Measurements from ENCODE around the gene FGA. TPM values are rescaled to one million over a fixed set of nuclear protein-coding genes. Genes with fewer than 3 reads are reported as not detected.

The FGA gene
- total RNA-seq, 1 experiment from 2014 or later: 71.8 TPM

DNA sequence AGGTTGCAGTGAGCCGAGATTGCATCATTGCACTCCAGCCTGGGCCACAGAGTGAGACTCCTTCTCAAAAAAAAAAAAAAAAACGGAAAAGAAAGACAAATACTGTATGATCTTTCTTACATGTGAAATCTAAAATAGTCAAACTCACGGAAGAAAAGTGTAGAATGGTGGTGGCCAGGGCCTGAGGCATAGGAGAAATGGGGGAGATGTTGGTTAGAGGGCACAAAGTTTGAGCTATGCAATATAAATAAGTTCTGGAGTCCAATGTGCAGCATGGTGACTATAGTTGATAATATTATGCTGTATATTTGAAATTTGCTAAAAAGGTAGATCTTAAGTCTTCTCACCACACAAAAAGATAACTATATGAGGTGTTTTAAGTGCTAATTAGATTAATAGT, 1.3 kb upstream of the FGA start:
- TF ChIP-seq, protein P1, sequence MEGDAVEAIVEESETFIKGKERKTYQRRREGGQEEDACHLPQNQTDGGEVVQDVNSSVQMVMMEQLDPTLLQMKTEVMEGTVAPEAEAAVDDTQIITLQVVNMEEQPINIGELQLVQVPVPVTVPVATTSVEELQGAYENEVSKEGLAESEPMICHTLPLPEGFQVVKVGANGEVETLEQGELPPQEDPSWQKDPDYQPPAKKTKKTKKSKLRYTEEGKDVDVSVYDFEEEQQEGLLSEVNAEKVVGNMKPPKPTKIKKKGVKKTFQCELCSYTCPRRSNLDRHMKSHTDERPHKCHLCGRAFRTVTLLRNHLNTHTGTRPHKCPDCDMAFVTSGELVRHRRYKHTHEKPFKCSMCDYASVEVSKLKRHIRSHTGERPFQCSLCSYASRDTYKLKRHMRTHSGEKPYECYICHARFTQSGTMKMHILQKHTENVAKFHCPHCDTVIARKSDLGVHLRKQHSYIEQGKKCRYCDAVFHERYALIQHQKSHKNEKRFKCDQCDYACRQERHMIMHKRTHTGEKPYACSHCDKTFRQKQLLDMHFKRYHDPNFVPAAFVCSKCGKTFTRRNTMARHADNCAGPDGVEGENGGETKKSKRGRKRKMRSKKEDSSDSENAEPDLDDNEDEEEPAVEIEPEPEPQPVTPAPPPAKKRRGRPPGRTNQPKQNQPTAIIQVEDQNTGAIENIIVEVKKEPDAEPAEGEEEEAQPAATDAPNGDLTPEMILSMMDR (IDR thresholded peaks at IDR 0.05; ENCODE audit: insufficient read depth in 1 of 2, low read depth in 1 of 2, low read length in 1 of 2, severe bottlenecking in 1 of 2, unreplicated experiment in 1 of 2): no peak
- POLR2A ChIA-PET: no interaction called here
- H3K36me3 Mint-ChIP-seq (ENCODE audit: insufficient read depth, unreplicated experiment): peaks cover 8% of the 10 kb centered on the region

DNA sequence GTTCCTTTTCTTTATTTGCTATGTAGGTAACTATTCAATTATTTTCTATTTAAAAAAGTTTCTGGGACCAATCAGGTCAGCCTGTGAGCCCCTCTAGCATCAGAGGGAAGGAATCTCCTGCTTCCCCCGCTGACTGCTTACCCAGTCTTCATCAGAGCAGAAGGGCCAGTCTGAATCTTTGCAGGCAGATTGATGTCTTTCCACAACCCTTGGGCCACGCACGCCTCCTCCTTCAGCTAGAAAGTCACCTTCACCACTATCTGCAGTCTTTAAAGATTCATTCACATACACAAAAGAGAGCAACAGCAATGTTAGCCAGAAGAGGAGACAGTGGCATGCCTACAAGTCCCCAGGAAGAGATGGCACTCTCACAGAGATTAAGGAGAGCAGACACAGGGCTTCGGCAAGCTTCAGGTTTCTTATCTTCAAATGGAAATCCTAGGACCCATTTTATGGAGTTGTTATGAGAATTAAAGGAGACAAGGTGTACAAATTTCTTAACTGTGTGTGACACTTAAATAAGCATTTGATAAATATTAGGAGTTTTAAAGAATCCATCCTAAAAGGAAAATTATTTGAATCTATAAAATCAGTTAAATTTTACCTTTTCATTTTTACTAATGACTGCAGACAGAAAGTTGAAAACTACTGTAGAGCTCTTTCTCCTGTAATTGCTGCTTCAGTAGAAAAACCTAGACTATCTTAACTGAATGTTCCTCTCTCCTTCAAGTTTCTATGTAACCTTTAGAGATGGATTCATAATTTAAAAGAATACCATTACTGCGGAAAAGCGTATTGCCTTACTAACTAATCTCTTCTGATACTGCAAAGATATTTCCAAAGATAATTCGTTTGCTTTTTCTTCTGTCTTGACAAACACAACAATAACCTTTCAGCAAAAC, 995 bp downstream of the FGA start:
- Mint-ChIP-seq H3K9me3 (ENCODE audit: unreplicated experiment) (no peaks in the 10 kb centered on the region), H3K36me3 (ENCODE audit: insufficient read depth, unreplicated experiment) (peaks cover 16% of the 10 kb centered on the region), H3K27me3 (ENCODE audit: insufficient read depth, unreplicated experiment) (no peaks in the 10 kb centered on the region), H3K27ac (ENCODE audit: unreplicated experiment) (peak overlapping the region; percentile 36), H3K4me1 (ENCODE audit: low read depth, unreplicated experiment) (peaks cover 33% of the 10 kb centered on the region), H3K4me3 (ENCODE audit: unreplicated experiment) (peak overlapping the region; percentile 64)
- ChIA-PET CTCF (no interaction called here), POLR2A (no interaction called here)
- intact Hi-C loops (cut with micrococcal nuclease; ENCODE audit: unreplicated experiment): loop anchor here (1.0 kb wide), 4 partner anchors 9 to 29 kb away; no protein-coding TSS in a partner anchor
- H3K4me1 ChIP-seq: peaks cover 24% of the 10 kb centered on the region
- TSS peak; percentile 13 for BruUV-seq (replicated peaks)
- no peak for DNase-seq
- H3K27me3 ChIP-seq (replicated peaks; ENCODE audit: control insufficient read depth, insufficient read depth, low read length): no peaks in the 10 kb centered on the region
- no peaks in the 10 kb centered on the region for H3K9me3 ChIP-seq
- peak overlapping the region; percentile 17; the same call in 1 of the 2 replicates for H3K4me3 ChIP-seq (ENCODE audit: low read depth, low read length)
- H3K36me3 ChIP-seq (ENCODE audit: control insufficient read depth, insufficient read depth, low read length): peaks cover 2% of the 10 kb centered on the region; the same call in 1 of the 2 replicates
- TF ChIP-seq, protein P1 (IDR thresholded peaks at IDR 0.05; ENCODE audit: insufficient read depth in 1 of 2, low read depth in 1 of 2, low read length in 1 of 2, severe bottlenecking in 1 of 2, unreplicated experiment in 1 of 2): no peak

More for the DNA sequence above, 1.3 kb upstream of the FGA start:
- Histone ChIP-seq H3K4me1 (peaks cover 44% of the 10 kb centered on the region), H3K27me3 (replicated peaks; ENCODE audit: control insufficient read depth, insufficient read depth, low read length) (no peaks in the 10 kb centered on the region), H3K4me3 (ENCODE audit: low read depth, low read length) (no peak overlapping the region), H3K9me3 (no peaks in the 10 kb centered on the region), H3K36me3 (ENCODE audit: control insufficient read depth, insufficient read depth, low read length) (peaks cover 2% of the 10 kb centered on the region; the same call in 1 of the 2 replicates)
- CTCF ChIA-PET: interaction anchor here (1.9 kb wide), 1 partner anchor 26 kb away, joined by 18 read pairs; no protein-coding TSS in a partner anchor
- Mint-ChIP-seq H3K9me3 (ENCODE audit: unreplicated experiment) (no peaks in the 10 kb centered on the region), H3K4me1 (ENCODE audit: low read depth, unreplicated experiment) (peaks cover 45% of the 10 kb centered on the region), H3K4me3 (ENCODE audit: unreplicated experiment) (no peak overlapping the region), H3K27ac (ENCODE audit: unreplicated experiment) (no peak overlapping the region), H3K27me3 (ENCODE audit: insufficient read depth, unreplicated experiment) (no peaks in the 10 kb centered on the region)
- no TSS peak for BruUV-seq (replicated peaks)
- DNase-seq: no peak
- intact Hi-C loops (cut with micrococcal nuclease; ENCODE audit: unreplicated experiment): no loop called here

DNA sequence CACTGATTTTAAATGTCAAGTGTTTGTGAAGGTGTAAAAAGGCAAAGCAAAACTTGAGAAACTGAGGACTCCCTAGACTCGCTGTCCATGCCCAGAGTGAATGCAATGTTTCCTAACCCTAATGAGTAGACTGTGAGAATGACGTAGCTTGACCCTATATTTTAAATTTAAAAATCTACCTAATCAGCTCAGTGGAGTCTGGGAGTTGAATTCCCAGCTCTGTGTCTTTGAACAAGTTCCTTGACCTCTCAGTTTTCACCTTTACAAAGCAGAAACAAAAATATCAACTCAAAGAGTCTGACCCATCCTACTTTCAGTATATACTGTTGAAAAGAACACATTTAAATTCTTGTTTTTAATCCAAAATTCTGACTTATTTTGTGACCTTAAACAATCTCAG, 2.3 kb downstream of the FGA start:
- intact Hi-C loops (cut with micrococcal nuclease; ENCODE audit: unreplicated experiment): no loop called here
- Mint-ChIP-seq H3K4me1 (ENCODE audit: low read depth, unreplicated experiment) (peaks cover 23% of the 10 kb centered on the region), H3K27ac (ENCODE audit: unreplicated experiment) (no peak overlapping the region), H3K27me3 (ENCODE audit: insufficient read depth, unreplicated experiment) (no peaks in the 10 kb centered on the region), H3K36me3 (ENCODE audit: insufficient read depth, unreplicated experiment) (peaks cover 16% of the 10 kb centered on the region), H3K9me3 (ENCODE audit: unreplicated experiment) (no peaks in the 10 kb centered on the region), H3K4me3 (ENCODE audit: unreplicated experiment) (no peak overlapping the region)
- DNase-seq: no peak
- Histone ChIP-seq H3K4me3 (ENCODE audit: low read depth, low read length) (no peak overlapping the region), H3K27me3 (replicated peaks; ENCODE audit: control insufficient read depth, insufficient read depth, low read length) (no peaks in the 10 kb centered on the region), H3K36me3 (ENCODE audit: control insufficient read depth, insufficient read depth, low read length) (peaks cover 2% of the 10 kb centered on the region; the same call in 1 of the 2 replicates), H3K4me1 (peaks cover 24% of the 10 kb centered on the region), H3K9me3 (no peaks in the 10 kb centered on the region)
- TF ChIP-seq, protein P1 (IDR thresholded peaks at IDR 0.05; ENCODE audit: insufficient read depth in 1 of 2, low read depth in 1 of 2, low read length in 1 of 2, severe bottlenecking in 1 of 2, unreplicated experiment in 1 of 2): no peak
- no TSS peak for BruUV-seq (replicated peaks)
- CTCF ChIA-PET: no interaction called here
- POLR2A ChIA-PET: no interaction called here

Data from Caco-2 (cell line).